Head of caudate nucleus (tissue), 42 donors: Measurements from ENCODE around the gene COL23A1.
"Not testable (repeated sequence)": the region's sequence is repeated elsewhere in the genome, so short reads cannot be mapped to it uniquely, and the experiment has no call there.

ENCODE experiments used
- DNase-seq, 42 donors: peaks; one replicate each; pipeline versions ENCODE4 v3.0.0 to v3.0.0-alpha.2; 2020 to 2021; ENCODE audit warnings: mixed read lengths in 7 of 42
- intact Hi-C: fragments of 100-400 bp; cut with DNase I; formaldehyde crosslinking; loops from one replicate; pipeline ENCODE4 v1.15.0; 2022

The COL23A1 gene

GRCh38 chr5:178369469-178369868 is 220.7 kb downstream of the COL23A1 start:
- DNase-seq, intact Hi-C loops: not testable (repeated sequence)

- DNase-seq = no peak
- intact Hi-C loops = no loop called here
Observed at GRCh38 chr5:178368716-178369300, 221.4 kb downstream of the COL23A1 start.

GRCh38 chr5:178368274-178368673 is 221.9 kb downstream of the COL23A1 start:
- intact Hi-C loops = no loop called here
- DNase-seq = no peak

DNA sequence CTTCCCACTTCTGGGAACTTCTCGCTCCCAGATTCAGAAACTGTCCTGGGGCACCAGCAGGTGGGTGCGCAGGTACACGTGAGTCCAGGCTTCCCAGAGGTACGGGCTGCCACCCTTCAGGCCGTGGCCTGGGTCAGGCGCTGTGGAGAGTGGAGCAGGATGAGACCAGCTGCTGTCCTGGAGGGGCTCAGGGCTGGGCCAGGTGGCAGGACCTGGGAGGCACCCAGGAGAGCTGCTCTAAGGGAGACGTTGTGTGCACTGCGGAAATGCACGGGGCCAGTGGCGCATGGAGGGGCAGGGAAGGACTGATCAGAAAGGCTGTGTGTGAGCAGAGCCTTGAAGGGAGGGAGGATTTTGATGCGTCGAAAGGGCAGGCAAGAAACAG is 222.5 kb downstream of the COL23A1 start:
- no peak for DNase-seq
- intact Hi-C loops = no loop called here

DNA sequence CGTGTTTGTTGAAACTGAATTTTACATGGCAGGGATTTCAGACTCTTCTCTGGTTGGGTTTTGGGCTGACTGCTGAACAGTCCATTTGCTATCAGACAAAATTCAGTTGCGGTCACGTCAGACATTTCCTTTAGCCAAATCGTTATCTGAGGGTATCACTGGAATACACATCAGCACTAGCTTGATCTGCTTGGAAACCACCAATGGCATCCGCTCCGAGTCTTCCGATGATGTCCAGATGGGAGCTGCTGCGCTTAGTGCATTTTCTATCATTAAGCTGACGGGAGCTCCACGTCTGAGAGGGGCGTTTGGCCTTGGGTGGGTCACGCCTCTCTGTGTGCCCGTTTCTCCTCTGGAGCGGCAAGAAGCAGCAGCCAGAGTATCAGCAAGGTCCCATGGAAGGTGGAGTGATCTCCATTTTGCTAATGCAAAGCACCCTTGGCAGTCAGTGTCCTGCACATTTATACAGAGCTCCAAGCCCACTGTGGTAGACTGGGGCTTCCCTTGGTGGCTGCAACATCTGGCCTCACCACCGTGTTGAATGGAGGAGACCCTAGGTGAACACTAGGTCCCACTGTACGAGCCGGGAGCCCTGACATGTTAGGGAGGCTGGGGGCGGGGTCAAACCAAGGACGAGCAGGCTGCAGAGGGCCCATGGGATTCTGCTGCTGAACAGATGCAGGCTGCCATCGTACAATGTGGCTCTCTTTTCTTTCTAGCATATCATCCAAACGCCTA is 223.0 kb downstream of the COL23A1 start:
- DNase-seq = no peak
- intact Hi-C loops = no loop called here

DNA sequence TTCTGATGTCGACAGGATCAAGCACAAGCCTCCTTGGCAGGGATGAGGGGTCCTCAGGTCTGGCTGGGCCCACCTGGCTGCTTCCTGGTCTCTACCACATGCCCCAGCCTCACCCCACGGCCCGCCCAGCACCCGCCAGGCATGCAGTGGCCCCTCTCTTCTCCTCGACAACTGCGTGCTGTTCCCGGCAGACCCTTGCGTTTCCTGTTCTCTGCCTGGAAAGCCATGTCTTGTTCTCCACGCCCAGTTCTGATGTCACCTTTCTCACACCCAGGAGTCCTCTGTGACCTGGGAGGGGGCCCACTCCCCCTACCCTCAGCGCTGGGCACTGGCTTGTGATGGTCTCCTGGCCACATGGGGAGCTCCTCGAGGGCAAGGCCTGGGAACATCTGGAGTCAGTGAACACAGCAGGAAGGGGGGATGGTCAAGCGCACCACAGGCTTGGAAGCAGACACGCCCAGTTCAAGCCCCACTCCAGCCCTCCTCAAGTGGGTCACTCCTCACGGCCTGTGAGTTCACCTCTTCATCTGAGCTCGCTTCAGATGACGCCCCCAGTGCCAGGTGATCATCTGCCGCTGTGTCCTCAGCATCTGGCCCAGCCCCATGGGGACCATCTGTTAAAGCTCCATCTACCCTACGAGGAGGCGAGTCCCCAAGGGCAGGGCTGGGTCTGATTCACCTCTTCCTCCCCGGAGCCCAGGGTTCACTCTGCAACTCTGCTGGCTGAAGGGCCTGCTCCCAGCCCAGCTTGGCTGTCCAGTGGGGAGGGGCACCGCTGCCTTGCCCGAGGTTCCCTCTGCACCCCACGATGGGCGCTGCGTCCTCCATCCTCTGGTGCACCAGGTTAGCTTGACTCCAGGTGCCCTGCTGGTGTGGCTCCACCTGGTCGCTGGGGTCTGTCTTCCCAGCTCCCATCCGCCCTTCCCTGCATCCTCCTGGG is 224.4 kb downstream of the COL23A1 start:
- no peak for DNase-seq
- intact Hi-C loops = no loop called here

- DNase-seq = no peak
- intact Hi-C loops = no loop called here
Observed at GRCh38 chr5:178364326-178364675, 225.9 kb downstream of the COL23A1 start.

DNA sequence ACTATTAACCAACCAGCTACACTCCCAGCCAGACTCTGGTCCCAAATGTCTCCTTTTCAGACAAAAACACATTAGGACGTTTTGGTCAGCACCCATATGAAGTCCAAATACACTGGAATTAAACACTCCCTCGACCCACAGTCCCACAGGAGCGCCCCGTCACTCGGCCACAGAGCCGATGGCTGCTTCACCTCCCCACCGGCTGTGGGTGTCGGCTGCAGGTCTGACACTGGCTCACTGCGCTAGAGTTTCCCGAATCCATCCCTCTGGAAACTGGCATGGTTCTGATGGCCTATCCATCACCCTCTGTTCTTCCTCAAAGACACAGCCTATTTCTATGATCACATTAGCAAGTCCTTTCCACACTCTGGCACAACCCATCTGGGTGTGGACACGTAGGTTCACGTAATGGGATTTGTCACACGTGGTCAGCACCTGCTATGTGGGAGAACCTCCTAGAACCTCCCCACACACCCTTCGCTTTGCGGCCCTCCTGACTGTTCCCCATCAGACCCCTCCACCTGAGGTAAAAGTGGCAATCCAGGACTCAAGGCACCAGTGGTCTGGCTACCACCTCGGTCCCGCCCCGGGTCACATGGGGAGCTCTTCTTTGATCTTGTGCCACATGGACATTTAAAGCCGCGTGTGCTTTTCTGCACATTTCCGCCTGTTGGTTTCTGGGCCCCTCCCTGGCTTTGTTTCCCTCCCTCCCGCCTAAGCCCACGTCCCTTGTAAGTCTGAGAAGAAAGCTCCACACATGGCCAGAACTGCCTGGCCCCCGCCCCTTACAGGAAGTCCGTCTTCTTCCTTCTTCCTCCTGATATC is 226.5 kb downstream of the COL23A1 start:
- no peak for DNase-seq
- intact Hi-C loops = no loop called here

- intact Hi-C loops = no loop called here
- no peak for DNase-seq
Observed at GRCh38 chr5:178361657-178362445, 228.3 kb downstream of the COL23A1 start.

- intact Hi-C loops = no loop called here
- no peak for DNase-seq
Observed at GRCh38 chr5:178360926-178361235, 229.3 kb downstream of the COL23A1 start.

GRCh38 chr5:178360222-178360925 is 229.8 kb downstream of the COL23A1 start:
- intact Hi-C loops = no loop called here
- no peak for DNase-seq

DNA sequence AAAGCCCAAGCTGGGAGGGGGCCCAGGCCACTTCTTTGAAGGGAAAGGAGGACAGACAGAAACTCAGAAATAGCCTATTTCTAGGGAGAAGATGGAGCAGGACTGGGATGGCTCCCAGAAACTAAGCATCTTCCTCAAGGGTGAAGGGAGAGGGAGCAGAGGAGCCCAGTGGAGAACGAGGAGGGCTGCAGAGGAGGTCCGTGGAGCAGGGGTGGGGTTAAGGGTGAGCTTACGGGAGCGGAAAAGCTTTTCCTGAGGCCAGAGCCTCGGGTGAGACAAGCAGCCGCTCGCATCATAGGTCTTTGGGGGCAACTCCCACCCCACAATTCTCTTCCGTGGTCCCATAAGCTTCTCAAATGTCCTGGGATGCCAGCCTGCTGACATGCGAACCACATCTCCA is 230.5 kb downstream of the COL23A1 start:
- no peak for DNase-seq
- intact Hi-C loops = no loop called here

DNA sequence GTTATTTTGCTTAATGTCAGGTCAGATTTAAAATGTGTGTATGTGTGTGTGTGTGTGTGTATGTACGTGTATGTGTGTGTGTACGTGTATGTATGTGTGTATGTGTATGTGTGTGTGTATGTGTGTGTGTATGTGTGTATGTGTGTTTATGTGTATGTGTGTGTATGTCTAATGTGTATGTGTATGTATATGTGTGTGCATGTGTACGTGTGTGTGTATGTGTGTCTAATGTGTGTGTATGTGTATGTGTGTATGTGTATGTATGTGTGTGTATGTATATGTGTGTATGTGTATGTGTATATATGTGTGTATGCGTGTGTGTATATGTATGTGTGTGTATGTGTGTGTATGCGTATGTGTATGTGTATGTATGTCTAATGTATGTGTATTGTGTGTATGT is 232.5 kb downstream of the COL23A1 start:
- intact Hi-C loops = no loop called here
- DNase-seq = no peak

- peak in 12 of 42 donors; percentile 8 to 43 (median 26) for DNase-seq
- intact Hi-C loops = no loop called here
Observed at GRCh38 chr5:178357121-178357521, 233.1 kb downstream of the COL23A1 start.

- intact Hi-C loops = no loop called here
- DNase-seq = peak in 40 of 42 donors; percentile 17 to 73 (median 52)
Observed at GRCh38 chr5:178356431-178356872, 233.7 kb downstream of the COL23A1 start.

GRCh38 chr5:178355671-178356070 is 234.5 kb downstream of the COL23A1 start:
- intact Hi-C loops = no loop called here
- DNase-seq = no peak

GRCh38 chr5:178353461-178353860 is 236.7 kb downstream of the COL23A1 start:
- no peak for DNase-seq
- intact Hi-C loops = no loop called here

GRCh38 chr5:178352035-178352349 is 238.2 kb downstream of the COL23A1 start:
- intact Hi-C loops = no loop called here
- DNase-seq = no peak
